ENCODE measurements around the gene DCTN2.

DNA sequence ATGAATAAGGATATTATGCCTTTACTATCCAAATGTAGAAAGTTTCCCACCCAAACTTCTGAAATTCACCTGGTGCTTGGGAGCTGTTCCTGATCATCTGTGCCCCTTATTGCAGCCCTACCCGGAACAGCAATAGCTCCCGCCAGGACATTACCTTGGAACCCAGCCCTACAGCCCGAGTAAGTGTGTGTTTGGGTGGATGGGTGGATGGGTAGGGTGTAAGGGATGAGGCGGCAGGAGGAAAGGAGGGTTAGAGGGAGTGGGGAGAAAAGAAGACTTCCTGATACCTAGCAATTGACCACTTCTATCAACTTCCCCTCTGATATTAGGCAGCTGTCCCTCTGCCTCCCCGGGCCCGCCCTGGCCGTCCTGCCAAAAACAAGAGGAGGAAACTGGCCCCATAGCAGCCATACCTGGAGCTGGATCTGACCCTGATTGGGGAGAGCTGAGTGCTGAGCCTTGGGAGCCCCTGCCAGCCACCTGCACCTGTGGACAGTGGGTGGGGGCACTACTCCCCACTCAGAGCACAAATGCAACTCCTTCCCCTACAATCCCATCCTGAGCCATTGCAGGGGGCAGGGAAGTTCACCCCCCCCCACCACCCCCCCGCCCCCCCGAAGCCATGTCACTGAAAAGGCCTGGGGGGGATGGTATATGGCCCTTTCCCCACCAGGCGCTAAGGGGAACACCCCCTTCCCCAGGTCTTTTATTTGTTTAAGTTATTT is 18.0 kb downstream of the DCTN2 start:
- TF ChIP-seq, protein P1, sequence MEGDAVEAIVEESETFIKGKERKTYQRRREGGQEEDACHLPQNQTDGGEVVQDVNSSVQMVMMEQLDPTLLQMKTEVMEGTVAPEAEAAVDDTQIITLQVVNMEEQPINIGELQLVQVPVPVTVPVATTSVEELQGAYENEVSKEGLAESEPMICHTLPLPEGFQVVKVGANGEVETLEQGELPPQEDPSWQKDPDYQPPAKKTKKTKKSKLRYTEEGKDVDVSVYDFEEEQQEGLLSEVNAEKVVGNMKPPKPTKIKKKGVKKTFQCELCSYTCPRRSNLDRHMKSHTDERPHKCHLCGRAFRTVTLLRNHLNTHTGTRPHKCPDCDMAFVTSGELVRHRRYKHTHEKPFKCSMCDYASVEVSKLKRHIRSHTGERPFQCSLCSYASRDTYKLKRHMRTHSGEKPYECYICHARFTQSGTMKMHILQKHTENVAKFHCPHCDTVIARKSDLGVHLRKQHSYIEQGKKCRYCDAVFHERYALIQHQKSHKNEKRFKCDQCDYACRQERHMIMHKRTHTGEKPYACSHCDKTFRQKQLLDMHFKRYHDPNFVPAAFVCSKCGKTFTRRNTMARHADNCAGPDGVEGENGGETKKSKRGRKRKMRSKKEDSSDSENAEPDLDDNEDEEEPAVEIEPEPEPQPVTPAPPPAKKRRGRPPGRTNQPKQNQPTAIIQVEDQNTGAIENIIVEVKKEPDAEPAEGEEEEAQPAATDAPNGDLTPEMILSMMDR (optimal IDR thresholded peaks at IDR 0.05 in 1 of 3, IDR thresholded peaks at IDR 0.05 in 1 of 3, conservative IDR thresholded peaks at IDR 0.05 in 1 of 3; ENCODE audit: extremely low read depth in 1 of 3, insufficient read depth in 2 of 3, low read length in 3 of 3) = no peak
- no peak for TF ChIP-seq EZH2 (IDR thresholded peaks at IDR 0.05; ENCODE audit: low read length)
